Heart right ventricle (tissue), 16 donors: ENCODE data around the gene GALT. TPM values are rescaled to one million over a fixed set of nuclear protein-coding genes. Genes with fewer than 3 reads are reported as not detected.
A peak's percentile ranks its signal among the peaks of the same experiment; 100 is the strongest.

ENCODE experiments used
- ATAC-seq, 8 donors: fragments of 200-7000 bp; cut with Tn5 transposase; one replicate each; pipeline ENCODE4 v1.9.1; 2020; ENCODE audit warnings: mild to moderate bottlenecking in 8 of 8, moderate library complexity in 8 of 8, moderate number of reproducible peaks in 1 of 8
- DNase-seq, 2 donors: peaks; one replicate each; pipeline ENCODE4 v3.0.0-alpha.2; 2020
- H3K27ac ChIP-seq, 10 donors: fragments of 200-600 bp; sonication (generic) in 2 of 10; one replicate each; pipeline versions ENCODE4 v1.5.0 to v1.8.0; 2020 to 2022; ENCODE audit warnings: mild to moderate bottlenecking in 3 of 10
- H3K27me3 ChIP-seq, 7 donors: fragments of 200-600 bp; one replicate each; pipeline ENCODE4 v1.8.0; 2021 to 2022; ENCODE audit warnings: mild to moderate bottlenecking in 2 of 7
- H3K36me3 ChIP-seq, 9 donors: fragments of 200-600 bp; sonication (generic) in 1 of 9; one replicate each; pipeline versions ENCODE4 v1.5.0 to v1.8.0; 2020 to 2022; ENCODE audit warnings: mild to moderate bottlenecking in 2 of 9
- H3K4me1 ChIP-seq, 9 donors: fragments of 200-600 bp; sonication (generic) in 1 of 9; one replicate each; pipeline versions ENCODE4 v1.5.0 to v1.8.0; 2020 to 2022; ENCODE audit warnings: mild to moderate bottlenecking in 4 of 9
- H3K4me3 ChIP-seq, 10 donors: fragments of 200-600 bp; sonication (generic) in 2 of 10; one replicate each; pipeline versions ENCODE4 v1.5.0 to v1.8.0; 2020 to 2022; ENCODE audit warnings: mild to moderate bottlenecking in 7 of 10, moderate library complexity in 2 of 10
- H3K9me3 ChIP-seq, 11 donors: fragments of 200-600 bp in 10 of 11; sonication (generic) in 2 of 11; one replicate each; pipeline versions ENCODE4 v1.5.0 to v1.8.0; 2013 to 2022; ENCODE audit warnings: mild to moderate bottlenecking in 2 of 11, control low read depth in 1 of 11, moderate library complexity in 1 of 11
- CTCF ChIP-seq, 9 donors: fragments of 200-600 bp; sonication (generic) in 2 of 9; IDR thresholded peaks; one replicate each; pipeline versions ENCODE4 v1.5.0 to v1.8.0; 2021 to 2022; ENCODE audit warnings: antibody characterized with exemption in 9 of 9, mild to moderate bottlenecking in 5 of 9, moderate library complexity in 1 of 9
- WGBS, 2 donors: extraction: QIAGEN DNeasy Blood & Tissue Kit; methylation state at CpG; one replicate each; pipeline ENCODE4 v1.1.7; 2013; ENCODE audit warnings: inconsistent platforms in 1 of 2; 5-methylcytosine and 5-hydroxymethylcytosine counted together
- intact Hi-C, 10 donors: fragments of 100-400 bp; cut with DNase I; formaldehyde crosslinking; loops; one replicate each; pipeline versions ENCODE4 v1.11.1 to v1.14.2; 2022
- polyA plus RNA-seq, 2 donors: library from polyadenylated mRNA; stranded (reverse); fragments of 200-250 nt; gene quantifications; one replicate each; pipeline ENCODE4 v1.2.3, GENCODE V29; 2013
- total RNA-seq, 10 donors: library from RNA; stranded (reverse); fragmentation: NEBNext Ultra II Directional in 3 of 10; extraction: Animal tissue kit (Norgen Biotek cat#: 25700) in 3 of 10; gene quantifications; one replicate each; pipeline versions ENCODE4 v1.2.1 to v1.2.4, GENCODE V29; 2021 to 2023
- donor health status: Arrhythmogenic right ventricular cardiomyopathy.
- donor health status: ischemic (EF 13 %, LVEDD 7.1; RV severe dilation, severe dysfunction).
- donor health status: healthy with polysubstance abuse.
- donor health status: DM: no; HTN: yes; CAD: no.
- donor health status: DM: no; HTN: no; CAD: no.
- donor health status: ischemic (EF 25% LVEDD 6.9; RV normal size, moderate dysfunction).
- donor health status: ischemic (EF 25% LVEDD 5.7; RV mildly dilated, moderate dysfunction).
- donor health status: healthy.
- donor health status: DM: yes; HTN: yes; CAD: no.
- donor health status: Ischemic cardiomyopathy.
- donor health status: ischemic (EF 35%, LVEDD 5.7; RV mildly dilated, moderate dysfunction).
- donor health status: nonischemic (EF 11% LVEDD 7.7; RV severe dilation, severe dysfunction).
- donor health status: DM: yes; HTN: yes; CAD: no.
- donor health status: PGD.
- donor health status: ischemic (EF 29% LVEDD 5.4; RV normal size, mild dysfunction).
- donor health status: nonischemic (EF 23%, LVEDD 6.1; RV moderate dilation, normal function).

GALT gene
- total and polyA plus RNA-seq, 12 donors = 20.8 to 82.2 (median 44.2) TPM

GRCh38 chr9:34652602-34653000 lies 6.1 kb downstream of the GALT start:
- Histone ChIP-seq H3K4me1 (peaks cover 12 to 73% (median 53%) of the 10 kb centered on the region in 9 donors), H3K4me3 (peak overlapping the region in 9 of 10 donors; percentile 30 to 66 (median 55)), H3K9me3 (no peaks in the 10 kb centered on the region), H3K27me3 (no peaks in the 10 kb centered on the region), H3K36me3 (peaks cover 0 to 42% (median 13%) of the 10 kb centered on the region in 9 donors), H3K27ac (peak overlapping the region in 9 of 10 donors; percentile 70 to 93 (median 85))
- DNase-seq (no peak), ATAC-seq (no peak)
- 8 to 19% methylated on average over 5 of the region's 5 CpGs for WGBS, 2 donors
- no peak for TF ChIP-seq CTCF (IDR thresholded peaks at IDR 0.05)
- intact Hi-C loops = no loop called here

GRCh38 chr9:34653151-34654072 lies 6.9 kb downstream of the GALT start:
- intact Hi-C loops = no loop called here
- peak in 7 of 8 donors; percentile 2 to 15 (median 8) for ATAC-seq
- Histone ChIP-seq H3K27ac (peak overlapping the region in 9 of 10 donors; percentile 70 to 93 (median 85)), H3K4me3 (peak overlapping the region in 8 of 10 donors; percentile 31 to 66 (median 56)), H3K36me3 (peaks cover 0 to 46% (median 13%) of the 10 kb centered on the region in 9 donors), H3K9me3 (no peaks in the 10 kb centered on the region), H3K4me1 (peaks cover 12 to 65% (median 46%) of the 10 kb centered on the region in 9 donors), H3K27me3 (no peaks in the 10 kb centered on the region)
- DNase-seq = no peak
- no peak for TF ChIP-seq CTCF (IDR thresholded peaks at IDR 0.05)
- 21 to 32% methylated on average over 10 to 11 of the region's 11 CpGs for WGBS, 2 donors

GRCh38 chr9:34654323-34655051 lies 8.0 kb downstream of the GALT start:
- no peaks in the 10 kb centered on the region for H3K9me3 ChIP-seq
- DNase-seq = peak; percentile 79 to 85

More at GRCh38 chr9:34654323-34655051, 8.0 kb downstream of the GALT start:
- 21 to 34% methylated on average over 11 of the region's 11 CpGs for WGBS, 2 donors
- no peak for TF ChIP-seq CTCF (IDR thresholded peaks at IDR 0.05)
- peaks cover 0 to 45% (median 4%) of the 10 kb centered on the region in 9 donors for H3K36me3 ChIP-seq
- ATAC-seq = peak; percentile 41 to 79 (median 68)
- H3K4me1 ChIP-seq = peaks cover 12 to 59% (median 46%) of the 10 kb centered on the region in 9 donors
- intact Hi-C loops = no loop called here
- peak overlapping the region; percentile 31 to 93 (median 82) for H3K27ac ChIP-seq
- H3K27me3 ChIP-seq = no peaks in the 10 kb centered on the region
- peak overlapping the region in 4 of 10 donors; percentile 8 to 58 (median 36) for H3K4me3 ChIP-seq
